GM19351 (cell line): ENCODE measurements around the gene EFNA5.

Source experiments
- ATAC-seq: cut with Tn5 transposase; IDR thresholded peaks from one replicate; pipeline ENCODE4 v1.9.1; 2021; ENCODE audit warnings: mild to moderate bottlenecking, moderate library complexity; ENCODE audit not compliant: unreplicated experiment

The EFNA5 gene

GRCh38 chr5:107673039-107673367 lies 2.3 kb upstream of the EFNA5 start:
- no peak for ATAC-seq

- no peak for ATAC-seq
These were observed 1.7 kb upstream of the EFNA5 start for GRCh38 chr5:107672211-107673038.

- peak; percentile 0 for ATAC-seq
These were observed 1.0 kb upstream of the EFNA5 start for GRCh38 chr5:107671742-107672210.

GRCh38 chr5:107670087-107670931 lies 428 bp downstream of the EFNA5 start:
- peak; percentile 18 for ATAC-seq

- ATAC-seq = no peak
These were observed 1.4 kb downstream of the EFNA5 start for GRCh38 chr5:107669096-107670031.

GRCh38 chr5:107668154-107669095 lies 2.3 kb downstream of the EFNA5 start:
- no peak for ATAC-seq

GRCh38 chr5:107666051-107666655 lies 4.6 kb downstream of the EFNA5 start:
- ATAC-seq = no peak

- ATAC-seq = no peak
These were observed 5.6 kb downstream of the EFNA5 start for GRCh38 chr5:107665036-107665570.

GRCh38 chr5:107663697-107664096 lies 7.0 kb downstream of the EFNA5 start:
- no peak for ATAC-seq

- ATAC-seq = no peak
These were observed 9.1 kb downstream of the EFNA5 start for GRCh38 chr5:107661650-107662044.

GRCh38 chr5:107661038-107661649 lies 9.6 kb downstream of the EFNA5 start:
- ATAC-seq = no peak

GRCh38 chr5:107658528-107658927 lies 12.2 kb downstream of the EFNA5 start:
- ATAC-seq = no peak

GRCh38 chr5:107655831-107656230 lies 14.9 kb downstream of the EFNA5 start:
- ATAC-seq = no peak

- no peak for ATAC-seq
These were observed 15.9 kb downstream of the EFNA5 start for GRCh38 chr5:107654827-107655226.

GRCh38 chr5:107653685-107654084 lies 17.1 kb downstream of the EFNA5 start:
- no peak for ATAC-seq

GRCh38 chr5:107652839-107653607 lies 17.7 kb downstream of the EFNA5 start:
- no peak for ATAC-seq

GRCh38 chr5:107652408-107652807 lies 18.3 kb downstream of the EFNA5 start:
- ATAC-seq = no peak

GRCh38 chr5:107651325-107651724 lies 19.4 kb downstream of the EFNA5 start:
- no peak for ATAC-seq
